GM23338 (cell line): ENCODE data around the gene JARID2.

Experiments used
- CTCF ChIP-seq, 2 experiments: fragments of 200-600 bp in 1 of 2; sonication (generic) in 1 of 2; conservative IDR thresholded peaks; 2 replicates each; pipeline versions ENCODE4 v1.5.1 to v1.6.1; 2016 to 2017; ENCODE audit warnings: antibody characterized with exemption in 2 of 2, low read depth in 2 of 2, mild to moderate bottlenecking in 2 of 2, moderate library complexity in 1 of 2
- EZH2phosphoT487 ChIP-seq: fragments of 200-600 bp; sonication (generic); IDR thresholded peaks from one replicate; pipeline ENCODE4 v1.8.1; 2018; ENCODE audit warnings: antibody characterized with exemption; ENCODE audit not compliant: unreplicated experiment
- POLR2AphosphoS5 ChIP-seq: IDR thresholded peaks from 2 replicates; pipeline ENCODE4 v1.6.1; 2016; ENCODE audit warnings: antibody characterized with exemption, low read depth
- ZNF462 ChIP-seq: fragments of 250-450 bp; sonication (Bioruptor Pico); IDR thresholded peaks from 2 replicates; pipeline ENCODE4 v1.5.0; 2020; ENCODE audit warnings: mild to moderate bottlenecking, moderate library complexity

- TF ChIP-seq ZNF462, result no peak
- TF ChIP-seq CTCF (conservative IDR thresholded peaks at IDR 0.05; ENCODE audit: low read depth in 2 of 2), result no peak
- TF ChIP-seq POLR2AphosphoS5, result no peak
- no peak for TF ChIP-seq EZH2phosphoT487
These were observed 266.9 kb downstream of the JARID2 start for GRCh38 chr6:15512721-15513120.
